Measurements from ENCODE around the gene SEZ6. TPM values are rescaled to one million over a fixed set of nuclear protein-coding genes. Genes with fewer than 3 reads are reported as not detected.
A peak's percentile ranks its signal among the peaks of the same experiment; 100 is the strongest.
"Not testable (repeated sequence)": the region's sequence is repeated elsewhere in the genome, so short reads cannot be mapped to it uniquely, and the experiment has no call there.

The SEZ6 gene
- polyA plus RNA-seq, 1 donor, result 0.12 TPM

DNA sequence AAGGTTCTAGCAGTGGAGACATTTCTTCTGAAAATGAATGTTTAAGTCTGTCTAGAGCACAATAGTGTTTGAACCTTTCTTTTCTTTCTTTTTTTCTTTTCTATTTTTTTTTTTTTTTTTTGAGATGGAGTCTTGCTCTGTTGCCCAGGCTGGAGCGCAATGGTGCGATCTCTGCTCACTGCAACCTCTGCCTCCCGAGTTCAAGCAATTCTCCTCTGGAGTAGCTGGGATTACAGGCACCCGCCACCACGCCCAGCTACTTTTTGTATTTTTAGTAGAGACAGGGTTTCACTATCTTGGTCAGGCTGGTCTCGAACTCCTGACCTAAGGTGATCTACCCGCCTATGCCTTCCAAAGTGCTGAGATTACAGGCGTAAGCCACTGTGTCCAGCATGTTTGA, 71.3 kb downstream of the SEZ6 start:
- not testable (repeated sequence) for DNase-seq

DNA sequence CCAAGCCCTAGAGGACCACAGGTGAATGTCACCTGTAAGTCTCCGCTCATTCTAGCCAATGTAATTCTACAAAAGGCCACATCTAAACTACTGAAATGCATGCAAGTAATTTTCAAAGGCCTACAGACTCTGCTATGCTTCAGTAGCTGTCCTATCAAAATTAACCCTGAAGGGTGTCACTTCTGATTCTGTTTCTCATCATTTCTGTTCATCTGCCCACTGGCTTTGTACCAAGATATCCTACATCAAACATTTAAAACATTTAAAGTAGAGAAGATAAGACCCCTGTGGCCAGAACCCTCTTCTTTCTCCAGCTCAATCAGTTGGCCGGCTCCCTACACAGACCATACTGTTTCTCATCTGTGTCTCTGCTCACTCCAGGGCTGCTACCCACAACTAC, 76.0 kb downstream of the SEZ6 start:
- no peak for DNase-seq

DNA sequence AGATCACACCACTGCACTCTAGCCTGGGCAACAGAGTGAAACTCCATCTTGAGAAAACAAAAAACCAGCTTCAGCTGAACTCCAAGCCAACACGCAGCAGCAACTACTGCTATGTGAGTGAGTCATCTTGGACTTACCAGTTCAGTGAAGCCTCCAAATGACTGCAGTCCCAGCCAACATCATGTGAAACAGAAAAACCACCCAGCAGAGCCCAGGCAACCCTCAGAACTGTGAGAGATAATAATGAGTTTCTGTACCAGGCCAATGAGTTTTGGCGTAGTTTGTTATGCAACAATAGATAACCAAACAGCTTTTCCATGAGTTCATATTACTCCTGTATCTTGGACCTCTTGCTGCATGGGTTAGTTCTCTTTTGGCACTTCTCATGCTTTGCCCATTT, 77.8 kb downstream of the SEZ6 start:
- no peak for DNase-seq

- DNase-seq, result no peak
These were observed 79.0 kb downstream of the SEZ6 start for GRCh38 chr17:28926786-28927185.

GRCh38 chr17:28926366-28926765, 79.5 kb downstream of the SEZ6 start:
- no peak for DNase-seq

DNA sequence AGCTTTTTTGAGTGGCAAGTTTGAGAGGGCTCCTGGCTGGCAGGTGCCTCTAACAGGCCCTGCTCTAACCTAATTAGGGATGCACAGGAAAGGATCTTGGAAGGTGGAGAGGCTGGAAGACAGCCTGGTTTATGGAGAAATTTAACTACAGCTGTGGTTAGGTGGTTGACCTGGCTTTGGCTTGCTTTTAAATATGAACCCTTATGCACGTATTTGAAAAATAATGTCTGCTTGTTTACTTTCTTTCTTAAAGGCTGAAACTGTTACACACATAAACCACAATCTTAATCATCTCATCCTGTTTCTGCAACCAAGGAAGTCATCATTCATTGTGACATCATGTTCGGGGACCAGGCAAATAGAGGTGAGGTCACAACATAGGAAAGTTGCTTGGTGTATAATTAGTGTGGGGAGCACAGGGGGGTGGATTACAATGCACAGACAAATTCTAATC, 79.9 kb downstream of the SEZ6 start:
- DNase-seq, result no peak

DNA sequence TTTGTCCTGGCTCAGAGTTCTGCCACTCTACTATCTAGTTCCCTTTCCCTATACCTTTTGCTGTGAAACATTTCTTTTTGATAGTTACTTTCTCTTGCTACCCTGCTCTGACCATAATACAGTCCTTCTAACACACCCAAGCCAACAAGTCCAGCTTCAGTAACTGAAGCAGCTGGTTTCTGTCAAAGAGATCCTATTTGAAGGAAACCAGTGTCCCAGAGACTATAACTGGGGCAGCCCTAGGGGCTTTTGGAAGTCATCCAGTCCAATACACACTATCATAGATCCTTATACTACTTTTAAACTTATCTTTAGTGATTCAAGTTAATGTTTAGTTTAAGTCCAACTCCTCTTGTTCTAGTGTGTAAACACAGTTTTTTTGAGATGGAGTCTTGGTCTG, 85.6 kb downstream of the SEZ6 start:
- no peak for DNase-seq

DNA sequence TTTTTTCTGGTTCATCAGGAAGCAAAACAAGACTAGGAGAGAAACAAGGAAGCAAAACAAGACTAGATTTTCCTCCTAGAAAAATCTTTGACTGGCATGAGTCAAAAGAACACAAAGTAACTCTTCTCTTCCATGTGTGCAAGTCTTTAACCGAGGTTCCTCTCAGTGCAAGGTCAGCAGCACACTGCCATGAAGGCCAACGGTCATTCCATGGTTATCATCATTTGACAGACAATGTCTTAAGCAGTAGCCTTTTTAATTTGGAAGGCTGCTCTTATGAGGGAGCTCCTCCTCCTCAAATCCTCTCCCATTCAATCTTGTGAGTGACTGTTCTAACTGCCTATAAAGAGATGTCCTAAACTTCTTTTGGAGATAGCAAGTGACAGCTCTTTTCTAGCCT, 87.5 kb downstream of the SEZ6 start:
- no peak for DNase-seq

GRCh38 chr17:28917465-28917864, 88.4 kb downstream of the SEZ6 start:
- DNase-seq, result no peak

DNA sequence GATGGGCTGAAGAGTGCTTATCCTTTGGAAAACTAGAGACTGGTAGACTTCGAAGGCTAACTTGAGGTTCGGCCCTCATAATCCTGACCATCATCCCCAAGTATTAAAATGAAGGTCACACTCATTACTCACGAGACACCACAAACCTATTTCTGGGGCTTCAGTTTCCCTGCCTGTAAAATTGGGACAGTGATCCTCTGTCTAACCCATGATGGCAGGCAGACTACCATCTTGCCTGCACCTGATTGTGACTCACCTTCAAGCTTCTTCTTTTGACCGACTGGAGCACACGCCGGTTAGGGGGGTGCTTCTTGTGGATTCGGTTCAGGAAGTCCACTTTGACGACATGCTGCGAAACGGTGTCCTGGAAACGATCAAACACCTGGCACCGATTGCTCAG, 88.8 kb downstream of the SEZ6 start:
- no peak for DNase-seq

DNA sequence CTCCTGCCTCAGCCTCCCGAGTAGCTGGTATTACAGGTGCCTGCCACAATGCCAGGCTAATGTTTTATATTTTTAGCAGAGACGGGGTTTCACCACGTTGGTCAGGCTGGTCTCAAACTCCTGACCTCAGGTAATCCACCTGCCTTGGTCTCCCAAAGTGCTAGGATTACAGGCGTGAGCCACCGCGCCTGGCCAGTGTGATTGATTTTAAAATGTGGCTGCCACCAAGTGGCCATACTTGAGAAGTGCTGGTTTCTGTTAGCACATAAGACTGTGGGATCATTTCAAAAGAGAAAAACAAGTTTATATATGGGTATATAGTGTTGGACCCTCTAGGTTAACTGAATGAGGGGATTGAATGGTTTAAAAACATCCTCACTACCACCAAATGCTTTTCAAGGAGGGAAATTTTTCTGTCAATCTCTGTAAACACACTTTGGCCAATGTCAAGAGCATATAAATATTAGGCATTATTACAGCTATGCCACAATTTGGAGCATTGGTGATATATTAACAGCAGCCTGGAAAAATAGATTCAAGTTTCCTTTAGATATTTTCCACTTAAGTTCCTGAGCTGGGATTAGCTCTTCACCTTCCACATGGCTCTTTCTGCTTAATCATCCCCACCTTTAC, 89.4 kb downstream of the SEZ6 start:
- no peak for DNase-seq

DNA sequence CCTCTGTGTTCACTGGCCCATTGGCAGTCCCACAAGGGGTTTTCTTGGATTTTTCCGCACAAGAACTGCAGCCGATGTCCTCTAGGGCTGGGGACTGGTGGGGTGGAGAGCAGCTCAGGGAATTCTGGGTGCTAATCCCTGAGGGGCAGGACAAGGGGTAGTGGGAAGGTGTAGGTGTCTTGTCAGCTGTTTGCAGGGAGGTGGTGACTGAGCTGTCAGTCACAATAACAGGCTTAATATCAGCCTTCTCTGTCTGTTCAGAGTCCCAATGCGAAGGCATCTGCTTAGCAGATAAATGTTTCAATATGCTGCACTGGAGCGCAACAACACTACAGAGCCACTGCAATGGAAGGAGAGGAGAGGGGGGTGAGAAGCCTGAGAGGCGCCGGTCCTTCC, 92.9 kb downstream of the SEZ6 start:
- no peak for DNase-seq

DNA sequence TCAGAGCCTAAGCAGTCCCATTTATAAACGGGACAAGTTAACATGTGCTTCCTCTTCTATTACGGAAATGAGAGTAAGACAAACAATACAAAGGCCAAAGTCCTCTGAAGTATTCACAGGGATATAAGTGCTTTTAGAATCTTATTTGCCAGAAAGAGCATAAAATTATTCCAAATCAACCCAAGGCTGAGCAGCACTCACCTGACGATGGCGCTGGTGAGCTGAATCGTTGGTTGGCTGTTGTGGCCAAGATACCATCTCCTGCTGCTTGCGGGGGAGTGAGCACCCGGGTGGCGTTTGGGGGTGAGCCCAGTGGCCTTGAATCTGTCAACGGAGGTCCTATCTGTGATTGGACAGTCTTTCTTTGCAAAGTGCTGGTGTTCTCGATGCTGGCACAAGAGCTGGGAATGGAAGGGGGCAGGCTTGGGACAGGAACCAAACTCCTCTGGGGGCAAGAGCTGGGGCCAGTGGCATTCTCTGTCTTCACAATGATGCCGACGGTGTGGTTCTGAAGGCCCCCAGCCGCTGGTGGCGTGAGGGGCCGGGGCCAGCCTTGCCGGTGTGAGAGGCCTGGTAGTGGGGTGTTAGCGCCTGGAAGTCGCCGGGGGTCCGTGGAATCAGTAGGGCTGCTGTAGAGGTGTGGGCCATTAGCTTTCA, 93.4 kb downstream of the SEZ6 start:
- DNase-seq, result no peak

- no peak for DNase-seq
These were observed 94.3 kb downstream of the SEZ6 start for GRCh38 chr17:28911411-28912045.

DNA sequence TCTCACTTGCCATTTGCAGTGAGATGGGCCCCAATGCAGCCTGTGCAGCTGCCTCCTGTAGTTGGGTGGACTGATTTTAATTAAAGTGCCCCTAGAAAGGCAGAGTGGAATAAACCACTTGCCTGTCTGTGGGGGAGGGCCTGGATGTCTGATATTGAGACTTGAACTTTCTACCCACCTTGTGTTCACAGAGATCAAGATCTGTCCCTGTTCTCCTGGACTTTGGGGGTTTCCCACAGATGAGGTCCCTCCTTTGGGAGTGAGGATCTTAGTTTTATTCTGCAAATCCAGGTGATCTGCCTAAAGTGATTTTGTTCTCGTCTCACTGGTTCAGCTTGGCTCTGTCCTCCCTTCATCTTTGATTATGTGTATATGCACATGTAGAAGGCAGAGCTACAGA, 95.3 kb downstream of the SEZ6 start:
- DNase-seq, result no peak

DNA sequence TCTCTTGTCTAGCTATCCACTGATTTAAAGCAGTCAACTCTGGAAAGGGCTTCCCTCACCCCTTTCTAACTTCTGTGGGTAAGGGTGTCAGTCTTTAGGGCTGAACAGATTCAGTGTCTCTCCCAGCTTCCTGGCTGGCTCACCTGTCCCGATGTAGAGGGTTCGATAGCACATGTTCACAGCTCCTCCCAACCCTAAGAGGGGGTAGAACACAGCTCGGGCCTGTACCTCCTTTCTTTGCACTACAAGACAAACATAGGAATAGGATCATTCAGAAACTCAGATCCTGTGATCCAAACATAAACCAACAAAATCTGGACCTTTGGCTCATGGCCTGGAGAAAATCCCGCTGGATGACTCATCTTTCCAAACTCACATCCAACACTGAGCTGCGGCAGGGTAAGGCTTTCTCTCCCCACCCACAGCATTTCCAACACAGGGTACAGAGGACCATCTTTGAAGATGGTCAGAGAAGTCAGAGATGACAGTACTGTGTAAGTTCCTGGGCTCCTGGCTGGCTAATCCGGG, 97.1 kb downstream of the SEZ6 start:
- DNase-seq, result peak; percentile 56

GRCh38 chr17:28907709-28908475, 97.9 kb downstream of the SEZ6 start:
- DNase-seq, result no peak

GRCh38 chr17:28906706-28907438, 99.0 kb downstream of the SEZ6 start:
- DNase-seq, result no peak

- no peak for DNase-seq
These were observed 99.6 kb downstream of the SEZ6 start for GRCh38 chr17:28906276-28906675.
